Mesothelial cell of epicardium (in vitro differentiated cells): ENCODE measurements around the gene CERKL. TPM values are rescaled to one million over a fixed set of nuclear protein-coding genes. Genes with fewer than 3 reads are reported as not detected.

ENCODE experiments used
- DNase-seq, 2 experiments: peaks; one replicate each; pipeline ENCODE4 v3.0.0; 2021; ENCODE audit warnings: low spot score in 2 of 2; ENCODE audit not compliant: unreplicated experiment in 2 of 2
- H3K27ac Mint-ChIP-seq: 2 replicates; pipeline ENCODE4 v1.8.0; 2021; ENCODE audit warnings: mixed read lengths
- H3K27me3 Mint-ChIP-seq: 2 replicates; pipeline ENCODE4 v1.8.0; 2021; ENCODE audit warnings: low read depth, mixed read lengths
- H3K36me3 Mint-ChIP-seq: 2 replicates; pipeline ENCODE4 v1.8.0; 2021; ENCODE audit warnings: mixed read lengths
- H3K4me1 Mint-ChIP-seq: 2 replicates; pipeline ENCODE4 v1.8.0; 2021; ENCODE audit warnings: mixed read lengths
- H3K4me3 Mint-ChIP-seq: 2 replicates; pipeline ENCODE4 v1.8.0; 2021; ENCODE audit warnings: mild to moderate bottlenecking, moderate library complexity, mixed read lengths
- H3K9me3 Mint-ChIP-seq: 2 replicates; pipeline ENCODE4 v1.8.0; 2021; ENCODE audit warnings: mixed read lengths
- CTCF ChIP-seq: fragments of 200-600 bp; sonication (generic); IDR thresholded peaks from one replicate; pipeline ENCODE4 v1.5.0; 2021; ENCODE audit warnings: antibody characterized with exemption; ENCODE audit not compliant: unreplicated experiment
- total RNA-seq: library from RNA; stranded (reverse); gene quantifications from 3 replicates; pipeline ENCODE4 v1.2.1, GENCODE V29; 2021

CERKL gene
- total RNA-seq, 1 donor from 2014 or later, result not detected

- Mint-ChIP-seq H3K27ac (no peak overlapping the region), H3K36me3 (no peaks in the 10 kb centered on the region), H3K4me1 (no peaks in the 10 kb centered on the region), H3K4me3 (no peak overlapping the region), H3K27me3 (peaks cover 24% of the 10 kb centered on the region), H3K9me3 (peaks cover 3% of the 10 kb centered on the region)
- DNase-seq, result no peak
- no peak for TF ChIP-seq CTCF
These were observed 35.0 kb downstream of the CERKL start for GRCh38 chr2:181621779-181622490.

- Mint-ChIP-seq H3K27me3 (peaks cover 8% of the 10 kb centered on the region), H3K9me3 (peaks cover 3% of the 10 kb centered on the region), H3K4me3 (no peak overlapping the region), H3K4me1 (no peaks in the 10 kb centered on the region), H3K27ac (no peak overlapping the region), H3K36me3 (no peaks in the 10 kb centered on the region)
- TF ChIP-seq CTCF, result no peak
- DNase-seq, result no peak
These were observed 37.4 kb downstream of the CERKL start for GRCh38 chr2:181619516-181619915.

GRCh38 chr2:181616715-181617114 lies 40.2 kb downstream of the CERKL start:
- Mint-ChIP-seq H3K9me3 (peaks cover 3% of the 10 kb centered on the region), H3K36me3 (no peaks in the 10 kb centered on the region), H3K4me3 (no peak overlapping the region), H3K27me3 (no peaks in the 10 kb centered on the region), H3K4me1 (no peaks in the 10 kb centered on the region), H3K27ac (no peak overlapping the region)
- no peak for TF ChIP-seq CTCF
- no peak for DNase-seq

- Mint-ChIP-seq H3K4me3 (no peak overlapping the region), H3K27ac (no peak overlapping the region)
- TF ChIP-seq CTCF, result no peak
These were observed 41.8 kb downstream of the CERKL start for GRCh38 chr2:181614874-181615638.

GRCh38 chr2:181613241-181613640 lies 43.7 kb downstream of the CERKL start:
- Mint-ChIP-seq H3K36me3 (no peaks in the 10 kb centered on the region), H3K4me3 (no peak overlapping the region), H3K27me3 (no peaks in the 10 kb centered on the region), H3K4me1 (no peaks in the 10 kb centered on the region), H3K27ac (no peak overlapping the region), H3K9me3 (peaks cover 3% of the 10 kb centered on the region)
- no peak for TF ChIP-seq CTCF
- DNase-seq, result no peak

More at GRCh38 chr2:181614874-181615638, 41.8 kb downstream of the CERKL start:
- H3K4me1 Mint-ChIP-seq, result no peaks in the 10 kb centered on the region
- peaks cover 3% of the 10 kb centered on the region for H3K9me3 Mint-ChIP-seq
- DNase-seq, result no peak
- H3K36me3 Mint-ChIP-seq, result no peaks in the 10 kb centered on the region
- no peaks in the 10 kb centered on the region for H3K27me3 Mint-ChIP-seq
